ENCODE data around the gene TRAPPC14.

GRCh38 chr7:100159099-100159623, 638 bp upstream of the TRAPPC14 start:
- TF ChIP-seq EZH2 (IDR thresholded peaks at IDR 0.05; ENCODE audit: insufficient read depth, poor library complexity, severe bottlenecking) (no peak), EZH2phosphoT487 (IDR thresholded peaks at IDR 0.05; ENCODE audit: insufficient read depth, low read depth) (no peak)

Measured in GM23248 (cell line).